Activated CD4-positive, alpha-beta T cell treated with anti-CD3 and anti-CD28 coated beads for 24 hours (primary cell): ENCODE data around the gene SPTBN4.
"Not testable (repeated sequence)": the region's sequence is repeated elsewhere in the genome, so short reads cannot be mapped to it uniquely, and the experiment has no call there.

Experiments used
- DNase-seq, 2 donors: peaks; one replicate each; pipeline ENCODE4 v3.0.0-alpha.2; 2020; ENCODE audit warnings: low read depth in 2 of 2

The SPTBN4 gene

DNA sequence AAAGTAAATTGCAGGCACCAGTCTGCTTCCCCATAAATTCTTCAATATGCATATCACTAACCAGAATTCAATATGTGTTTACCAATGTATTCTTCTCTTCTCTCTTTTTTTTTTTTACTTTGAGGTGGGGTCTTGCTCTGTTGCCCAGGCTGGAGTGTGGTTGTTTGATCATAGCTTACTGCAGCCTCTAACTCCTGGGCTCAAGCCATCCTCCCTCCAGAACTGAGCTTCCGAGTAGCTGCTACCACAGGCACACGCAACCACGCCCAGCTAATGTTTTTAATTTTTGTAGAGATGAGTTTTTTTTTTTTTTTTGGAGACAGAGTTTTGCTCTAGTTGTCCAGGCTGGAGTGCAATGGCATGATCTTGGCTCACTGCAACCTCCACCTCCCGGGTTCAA is 151.2 kb downstream of the SPTBN4 start:
- no peak for DNase-seq

DNA sequence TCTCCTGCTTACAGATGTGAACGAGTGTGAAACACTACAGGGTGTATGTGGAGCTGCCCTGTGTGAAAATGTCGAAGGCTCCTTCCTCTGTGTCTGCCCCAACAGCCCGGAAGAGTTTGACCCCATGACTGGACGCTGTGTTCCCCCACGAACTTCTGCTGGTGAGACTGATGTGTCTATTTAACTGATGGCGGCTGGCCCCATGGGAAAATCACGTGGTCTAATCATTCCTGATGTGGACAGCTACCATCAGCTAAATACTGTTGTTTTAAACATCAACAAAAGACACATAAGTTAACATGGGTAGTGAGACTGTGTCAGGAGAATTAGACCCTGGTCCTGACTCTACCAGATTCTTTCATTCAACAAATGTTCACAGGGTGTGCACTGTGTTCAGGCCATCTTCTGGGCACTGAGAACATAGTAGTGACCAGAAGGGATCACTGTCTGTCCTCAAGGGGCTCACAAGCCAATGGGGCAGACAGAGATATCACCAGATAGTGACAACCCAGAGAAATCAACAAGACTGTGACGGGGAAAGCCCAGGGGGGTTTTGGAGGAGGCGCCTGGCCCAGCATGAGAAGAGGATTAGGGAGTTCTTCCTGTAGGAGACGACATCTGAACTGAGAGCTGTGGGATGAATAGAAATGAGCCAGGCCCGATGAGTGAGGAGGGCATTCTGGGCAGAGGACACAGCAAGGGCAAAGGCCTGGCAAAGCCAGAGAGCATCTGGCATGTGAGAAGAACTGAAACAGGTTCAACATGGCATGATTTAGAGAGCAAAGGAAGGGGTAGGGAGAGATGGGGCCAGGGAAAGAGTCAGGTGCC is 152.7 kb downstream of the SPTBN4 start:
- no peak for DNase-seq

DNA sequence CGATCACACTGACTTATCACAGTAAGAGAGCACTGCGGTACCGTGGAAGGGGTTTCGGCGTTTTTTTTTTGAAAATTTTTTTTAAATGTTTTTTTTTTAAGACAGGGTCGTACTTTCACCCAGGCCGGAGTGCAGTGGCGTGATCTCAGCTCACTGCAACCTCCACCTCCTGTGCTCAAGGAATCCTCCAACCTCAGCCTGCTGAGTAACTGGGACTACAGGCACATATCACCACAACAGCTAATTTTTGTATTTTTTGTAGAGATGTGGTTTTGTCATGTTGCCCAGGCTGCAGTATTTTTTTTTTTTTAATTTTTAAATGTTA is 153.3 kb downstream of the SPTBN4 start:
- DNase-seq, result no peak

DNA sequence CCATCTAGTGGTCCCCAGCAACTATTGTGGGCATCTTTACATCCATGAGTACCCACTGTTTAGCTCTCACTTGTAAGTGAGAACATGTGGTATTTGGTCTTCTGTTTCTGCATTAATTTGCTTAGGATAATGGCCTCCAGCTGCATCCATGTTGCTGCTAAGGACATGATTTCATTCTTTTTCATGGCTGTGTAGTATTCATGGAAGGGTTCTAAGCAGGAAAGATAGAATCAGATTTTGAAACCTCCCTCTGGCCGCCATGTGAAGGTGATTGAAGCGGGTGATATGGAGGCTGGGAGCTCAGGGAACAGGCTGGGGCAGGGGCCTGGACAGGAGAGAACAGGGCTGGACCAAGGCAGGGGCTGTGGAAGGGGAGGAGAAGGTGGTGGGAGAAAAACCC is 154.5 kb downstream of the SPTBN4 start:
- DNase-seq, result no peak

DNA sequence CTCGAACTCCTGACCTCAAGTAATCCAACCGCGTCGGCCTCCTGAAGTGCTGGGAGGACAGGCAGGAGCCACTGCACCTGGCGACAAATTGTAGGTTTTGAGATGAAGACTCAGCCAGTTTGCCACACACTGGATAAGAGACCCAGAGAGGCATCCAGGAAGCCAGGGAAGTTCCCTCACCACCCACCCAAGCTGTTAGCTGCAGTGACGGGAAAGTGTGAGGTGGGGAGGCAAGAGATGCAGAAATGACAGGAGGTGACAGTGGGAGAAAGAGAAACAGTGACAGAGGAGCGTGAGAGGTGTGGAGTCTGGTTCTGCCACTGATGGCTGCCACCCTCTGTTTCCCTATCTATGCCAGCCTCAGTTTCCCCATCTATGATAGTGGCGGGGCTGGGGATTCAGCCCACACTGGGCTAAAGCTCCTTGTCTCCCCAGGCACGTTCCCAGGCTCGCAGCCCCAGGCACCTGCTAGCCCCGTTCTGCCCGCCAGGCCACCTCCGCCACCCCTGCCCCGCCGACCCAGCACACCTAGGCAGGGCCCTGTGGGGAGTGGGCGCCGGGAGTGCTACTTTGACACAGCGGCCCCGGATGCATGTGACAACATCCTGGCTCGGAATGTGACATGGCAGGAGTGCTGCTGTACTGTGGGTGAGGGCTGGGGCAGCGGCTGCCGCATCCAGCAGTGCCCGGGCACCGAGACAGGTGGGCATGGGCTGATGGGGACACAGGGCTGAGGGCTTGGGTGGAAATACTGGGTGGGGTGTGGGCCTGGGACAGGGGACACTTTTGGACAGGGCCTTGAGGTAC is 155.4 kb downstream of the SPTBN4 start:
- DNase-seq, result no peak

DNA sequence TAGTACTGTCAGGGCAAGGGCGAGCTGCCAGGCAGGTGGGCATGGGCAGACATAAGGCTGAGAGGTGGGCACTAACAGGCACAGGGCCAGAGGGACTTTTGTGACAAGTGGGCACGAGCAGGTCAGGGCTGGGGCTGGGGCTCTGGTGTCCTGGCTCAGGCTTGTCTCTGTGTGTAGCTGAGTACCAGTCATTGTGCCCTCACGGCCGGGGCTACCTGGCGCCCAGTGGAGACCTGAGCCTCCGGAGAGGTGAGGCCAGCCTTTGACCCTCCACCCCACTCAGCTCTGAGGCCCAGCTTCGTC is 155.9 kb downstream of the SPTBN4 start:
- DNase-seq, result no peak

DNA sequence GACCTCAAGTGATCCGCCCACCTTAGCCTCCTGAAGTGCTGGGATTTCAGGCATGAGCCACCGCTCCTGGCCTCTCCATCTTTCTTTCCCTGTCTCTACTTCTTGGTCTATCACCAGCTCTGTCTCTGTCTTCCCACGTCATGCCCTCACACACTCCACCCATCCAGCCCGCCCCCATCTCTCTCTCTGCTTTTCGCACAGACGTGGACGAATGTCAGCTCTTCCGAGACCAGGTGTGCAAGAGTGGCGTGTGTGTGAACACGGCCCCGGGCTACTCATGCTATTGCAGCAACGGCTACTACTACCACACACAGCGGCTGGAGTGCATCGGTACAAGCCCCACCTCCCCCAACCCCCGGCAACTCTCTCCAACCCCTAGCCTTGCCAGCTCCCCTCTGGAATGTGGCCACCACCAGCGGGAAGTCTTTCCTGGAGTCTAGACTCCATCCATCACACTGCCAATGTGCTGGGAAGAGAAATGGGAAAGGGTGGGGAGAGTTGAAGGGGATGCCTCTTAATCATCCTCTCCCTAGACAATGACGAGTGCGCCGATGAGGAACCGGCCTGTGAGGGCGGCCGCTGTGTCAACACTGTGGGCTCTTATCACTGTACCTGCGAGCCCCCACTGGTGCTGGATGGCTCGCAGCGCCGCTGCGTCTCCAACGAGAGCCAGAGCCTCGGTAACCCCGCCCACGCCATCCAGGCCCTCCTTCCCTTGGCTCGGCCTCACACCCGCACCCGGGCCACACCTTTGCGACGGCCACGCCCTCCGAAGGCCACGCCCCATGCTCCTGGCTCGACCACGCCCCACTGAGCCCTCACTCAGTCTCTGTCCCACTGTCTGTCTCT is 156.8 kb downstream of the SPTBN4 start:
- no peak for DNase-seq

DNA sequence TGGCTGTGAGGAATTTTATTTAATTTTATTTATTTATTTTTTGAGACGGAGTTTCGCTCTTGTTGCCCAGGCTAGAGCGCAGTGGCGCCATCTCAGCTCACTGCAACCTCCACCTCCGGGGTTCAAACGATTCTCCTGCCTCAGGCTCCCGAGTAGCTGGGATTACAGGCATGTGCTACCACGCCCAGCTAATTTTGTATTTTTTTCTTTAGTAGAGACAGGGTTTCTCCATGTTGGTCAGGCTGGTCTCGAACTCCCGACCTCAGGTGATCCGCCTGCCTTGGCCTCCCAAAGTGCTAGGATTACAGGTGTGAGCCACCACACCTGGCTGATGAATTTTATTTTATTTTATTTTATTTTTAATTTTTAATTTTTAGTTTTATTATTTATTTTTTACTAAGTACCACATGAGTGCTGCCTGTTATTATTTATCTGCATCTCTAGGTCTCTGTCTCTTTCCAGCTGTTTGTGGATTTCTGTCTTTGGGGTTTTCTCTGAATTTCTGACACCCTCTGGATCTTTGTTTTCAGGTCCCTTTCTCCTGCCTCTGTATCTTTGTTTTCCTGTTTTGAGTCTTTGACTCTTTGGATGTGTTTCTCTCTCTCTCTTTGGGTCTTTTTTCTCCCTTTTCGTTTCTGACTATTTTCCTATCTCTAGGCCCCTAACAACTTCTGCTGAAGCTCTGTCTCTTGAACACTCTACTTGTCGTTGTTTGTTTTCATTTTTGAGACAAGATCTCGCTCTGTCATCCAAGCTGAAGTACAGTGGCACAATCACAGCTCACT is 157.8 kb downstream of the SPTBN4 start:
- not testable (repeated sequence) for DNase-seq

DNA sequence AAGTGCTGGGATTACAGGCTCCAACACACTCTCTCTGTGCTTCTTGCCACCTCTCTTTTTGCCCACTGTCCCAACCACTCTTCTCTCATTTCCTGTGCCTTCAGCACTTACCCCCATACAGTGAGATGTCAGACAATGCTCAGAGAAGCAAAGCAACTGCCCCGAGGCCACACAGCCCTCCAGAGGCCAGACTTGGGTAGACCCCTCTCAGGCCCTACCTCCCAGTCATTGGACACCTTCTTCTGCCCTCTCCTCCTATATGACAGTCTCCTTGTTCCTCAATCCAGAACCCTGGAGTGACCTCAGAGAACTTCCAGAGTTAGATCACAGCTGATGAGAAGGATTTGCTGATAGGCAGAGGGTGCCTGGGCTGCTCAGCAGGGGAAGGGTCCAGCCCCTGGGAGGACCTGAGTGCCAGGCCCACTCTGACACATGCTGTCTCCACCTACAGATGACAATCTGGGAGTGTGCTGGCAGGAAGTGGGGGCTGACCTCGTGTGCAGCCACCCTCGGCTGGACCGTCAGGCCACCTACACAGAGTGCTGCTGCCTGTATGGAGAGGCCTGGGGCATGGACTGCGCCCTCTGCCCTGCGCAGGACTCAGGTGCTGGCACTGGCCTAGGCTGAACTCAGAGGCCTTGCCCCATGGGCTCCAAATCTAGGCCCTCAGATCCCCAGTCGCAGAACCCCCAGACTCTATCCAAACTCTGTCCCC is 158.8 kb downstream of the SPTBN4 start:
- DNase-seq, result no peak
